K562 (cell line): Measurements from ENCODE around the gene TRPC3. TPM values are rescaled to one million over a fixed set of nuclear protein-coding genes. Genes with fewer than 3 reads are reported as not detected.

Source experiments
- ATAC-seq: fragments of 200-7000 bp; cut with Tn5 transposase; 3 replicates; pipeline ENCODE4 v1.9.1; 2020; ENCODE audit warnings: moderate library complexity
- BruUV-seq: library from RNA; stranded (reverse); fragments of 400-500 nt; replicated peaks from 2 replicates; lab custom pipeline; 2021; lab: Mats Ljungman, UMichigan
- CTCF ChIA-PET: fragments of 300-600 bp; formaldehyde crosslinking; extraction: SDS; loops from one replicate; lab custom pipeline; 2021; ENCODE audit warnings: low intra/inter-chr PET ratio; lab: Yijun Ruan, JAX
- POLR2A ChIA-PET: fragments of 300-600, 350-650 bp; sonication (Branson Sonifier 250); formaldehyde crosslinking; extraction: SDS; loops from one replicate; lab custom pipeline; 2021; ENCODE audit warnings: antibody characterized with exemption, inconsistent platforms; lab: Yijun Ruan, JAX
- DNase-seq, 4 experiments: peaks; one replicate each; pipeline versions ENCODE4 v3.0.0 to v3.0.0-alpha.2; 2011 to 2018; ENCODE audit warnings: low spot score in 3 of 4, mixed read lengths in 3 of 4; ENCODE audit errors: extremely low read depth in 1 of 4
- FAIRE-seq: peaks from 2 replicates; lab custom pipeline; 2011; peaks lifted over from hg19 to GRCh38; lab: Jason Lieb, UNC
- H2AFZ ChIP-seq: 2 replicates; pipeline ENCODE4 v1.6.0; 2011; ENCODE audit warnings: low read depth, low read length, control low read depth, inconsistent platforms
- H3K27ac ChIP-seq: fragments of 200-600 bp; 3 replicates; pipeline ENCODE4 v1.8.0; 2011; ENCODE audit warnings: low read depth, mild to moderate bottlenecking, control low read depth, inconsistent platforms, low read length, moderate library complexity, mixed read lengths; ENCODE audit errors: extremely low read depth
- H3K27me3 ChIP-seq, 2 experiments: fragments of 300-600 bp in 1 of 2; 2 replicates in 1 of 2; 3 replicates in 1 of 2; pipeline versions ENCODE4 v1.6.0 to v1.8.0; 2011; ENCODE audit warnings: inconsistent platforms in 2 of 2, low read length in 2 of 2, mild to moderate bottlenecking in 1 of 2, mixed read lengths in 1 of 2, moderate library complexity in 1 of 2; ENCODE audit not compliant: control insufficient read depth in 2 of 2, insufficient read depth in 2 of 2
- H3K36me3 ChIP-seq: fragments of 300-600 bp; 3 replicates; pipeline ENCODE4 v1.8.0; 2011; ENCODE audit warnings: mild to moderate bottlenecking, low read length, inconsistent platforms; ENCODE audit not compliant: control insufficient read depth, insufficient read depth
- H3K4me1 ChIP-seq, 2 experiments: fragments of 200-600 bp in 1 of 2; replicated peaks in 1 of 2; 2 replicates in 1 of 2; 3 replicates in 1 of 2; pipeline versions ENCODE4 v1.5.1 to v1.8.0; 2011; ENCODE audit warnings: inconsistent platforms in 2 of 2, low read length in 2 of 2, mild to moderate bottlenecking in 1 of 2, mixed read lengths in 1 of 2, moderate library complexity in 1 of 2; ENCODE audit not compliant: control insufficient read depth in 2 of 2, insufficient read depth in 2 of 2
- H3K4me2 ChIP-seq: 2 replicates; pipeline ENCODE4 v1.6.1; 2011; ENCODE audit warnings: low read length, control low read depth, inconsistent platforms, mixed read lengths; ENCODE audit not compliant: insufficient read depth
- H3K4me3 ChIP-seq: fragments of 200-600 bp; sonication (generic), shearing (Covaris generic); 2 replicates; pipeline ENCODE4 v1.5.1; 2016; ENCODE audit warnings: control low read depth, inconsistent platforms
- H3K79me2 ChIP-seq: fragments of 200-600 bp; 3 replicates; pipeline ENCODE4 v1.8.0; 2011; ENCODE audit warnings: low read length, inconsistent platforms; ENCODE audit not compliant: control insufficient read depth, insufficient read depth
- H3K9ac ChIP-seq, 2 experiments: 2 replicates each; pipeline versions ENCODE4 v1.6.0 to v1.6.1; 2011; ENCODE audit warnings: low read depth in 2 of 2, low read length in 2 of 2, control low read depth in 1 of 2, inconsistent platforms in 1 of 2, mild to moderate bottlenecking in 1 of 2, mixed read lengths in 1 of 2; ENCODE audit not compliant: insufficient read depth in 1 of 2
- H3K9me1 ChIP-seq: one replicate; pipeline ENCODE4 v1.6.0; 2011; ENCODE audit warnings: inconsistent platforms, mild to moderate bottlenecking, low read length, moderate library complexity; ENCODE audit not compliant: control insufficient read depth, insufficient read depth
- H3K9me3 ChIP-seq: replicated peaks from 2 replicates; pipeline ENCODE4 v1.5.1; 2011; ENCODE audit warnings: low read depth, low read length, inconsistent platforms; ENCODE audit not compliant: control insufficient read depth, insufficient read depth
- H4K20me1 ChIP-seq: replicated peaks from 2 replicates; pipeline ENCODE4 v1.6.1; 2011; ENCODE audit warnings: low read length, inconsistent platforms, mixed read lengths; ENCODE audit not compliant: control insufficient read depth, insufficient read depth
- CEBPB ChIP-seq: fragments of 450-650 bp; IDR thresholded peaks from 2 replicates; pipeline ENCODE4 v1.6.1; 2016; ENCODE audit warnings: missing genetic modification characterization, missing compliant biosample characterization
- CHD2 ChIP-seq: IDR thresholded peaks from 2 replicates; pipeline ENCODE4 v1.6.1; 2011; ENCODE audit warnings: low read depth, low read length
- SRSF1 ChIP-seq: fragments of 200-400 bp; formaldehyde crosslinking; IDR thresholded peaks from 2 replicates; pipeline ENCODE4 v1.6.1; 2017; ENCODE audit warnings: mild to moderate bottlenecking, low read depth, low read length, moderate library complexity
- ZBTB7A ChIP-seq: IDR thresholded peaks from 2 replicates; pipeline ENCODE4 v1.6.1; 2011; ENCODE audit warnings: low read depth, mild to moderate bottlenecking, low read length, moderate library complexity, borderline replicate concordance; ENCODE audit not compliant: control insufficient read depth
- WGBS: fragments of 100-300 bp; shearing (Covaris generic); methylation state at CpG from one replicate; pipeline ENCODE4 v1.1.6; 2016; ENCODE audit warnings: low coverage, mixed read lengths; ENCODE audit not compliant: insufficient coverage; ENCODE audit errors: missing lambda C conversion rate; 5-methylcytosine and 5-hydroxymethylcytosine counted together
- in situ Hi-C: fragments of 300-500 bp; cut with MboI; formaldehyde crosslinking; loops from 4 replicates; pipeline ENCODE4 v1.15.0; 2018; ENCODE audit warnings: inconsistent platforms, mixed read lengths
- intact Hi-C: fragments of 100-400 bp; cut with micrococcal nuclease; formaldehyde crosslinking; loops from 2 replicates; pipeline ENCODE4 v1.14.2; 2022
- polyA plus RNA-seq, 8 experiments: library from polyadenylated mRNA; depleted of rRNA in 4 of 8; stranded (reverse) in 5 of 8; unstranded in 3 of 8; fragments of >200 nt; fragmentation: Nextera tagmentation in 2 of 8; fragmentation: Illumina TruSeq in 1 of 8; extraction: Ambion mirVana in 2 of 8; extraction: Trizol in 1 of 8; gene quantifications; 2 replicates each; pipeline versions ENCODE4 v1.2.1 to v1.2.3, GENCODE V29; 2011 to 2014; ENCODE audit warnings: inconsistent platforms in 1 of 8, missing spikeins in 1 of 8
- total RNA-seq, 7 experiments: library from RNA; depleted of rRNA in 6 of 7; stranded (reverse); fragments of >200 nt in 6 of 7; fragmentation: Illumina TruSeq in 2 of 7; extraction: Trizol in 2 of 7; gene quantifications; 2 replicates each; pipeline versions ENCODE4 v1.2.1 to v1.2.3, GENCODE V29; 2011 to 2021; ENCODE audit warnings: low replicate concordance in 1 of 7
- TF ChIP-seq, protein P1 (sequence below), 3 experiments: IDR thresholded peaks in 2 of 3; conservative IDR thresholded peaks in 1 of 3; 2 replicates each; pipeline ENCODE4 v1.5.1; 2011 to 2012; ENCODE audit warnings: low read length in 3 of 3, mild to moderate bottlenecking in 3 of 3, control low read depth in 2 of 3, improper control_type of control experiment in 1 of 3, inconsistent platforms in 1 of 3, low read depth in 1 of 3, mixed read lengths in 1 of 3, moderate library complexity in 1 of 3; ENCODE audit not compliant: insufficient read depth in 2 of 3
- TF ChIP-seq, protein P2 (sequence below), 2 experiments: fragments of 250-450 bp in 1 of 2; fragments of 450-650 bp in 1 of 2; sonication (Bioruptor Pico) in 1 of 2; IDR thresholded peaks; 2 replicates each; pipeline versions ENCODE4 v1.6.1 to v1.8.0; 2016 to 2021; ENCODE audit warnings: mild to moderate bottlenecking in 2 of 2, moderate library complexity in 2 of 2, missing compliant biosample characterization in 1 of 2, missing genetic modification characterization in 1 of 2

TRPC3 gene
- total and polyA plus RNA-seq, 9 of the 15 experiments (the other 6 are each of a cell fraction or from before 2014, with no cell fraction given) = 0.01 to 0.27 (median 0.11) TPM

DNA sequence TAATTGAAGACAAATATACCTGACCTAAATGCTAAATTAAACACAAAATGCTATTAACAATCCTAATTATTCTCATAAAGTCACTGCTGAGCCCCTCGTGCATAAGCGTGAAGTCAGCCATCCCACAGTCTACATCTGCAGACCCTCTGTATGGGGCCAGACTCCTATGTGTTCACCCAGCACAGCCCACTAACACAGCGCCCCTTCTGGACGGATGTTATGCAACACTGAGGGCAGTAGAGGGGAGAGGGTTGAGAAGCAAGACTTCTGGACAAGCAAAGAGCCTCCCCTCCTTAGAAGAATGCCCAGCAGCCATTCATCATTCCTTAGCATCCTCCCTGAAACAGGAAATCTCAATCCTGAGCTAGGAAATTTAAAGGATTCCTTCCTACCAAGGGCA lies 7.9 kb downstream of the TRPC3 start:
- FAIRE-seq = peak; percentile 60
- BruUV-seq = no TSS peak
- H3K27me3 ChIP-seq = peaks cover 6 to 8% of the 10 kb centered on the region in 2 experiments; a peak in 2 of 5 replicates
- in situ Hi-C loops (no loop called here), intact Hi-C loops (no loop called here)
- no peaks in the 10 kb centered on the region for H3K9me3 ChIP-seq
- H3K27ac ChIP-seq = no peak overlapping the region
- POLR2A ChIA-PET = no interaction called here
- TF ChIP-seq ZBTB7A = 0 out of 2 replicates have a peak, but pooled peaks have one; percentile 30
- TF ChIP-seq, protein P1, sequence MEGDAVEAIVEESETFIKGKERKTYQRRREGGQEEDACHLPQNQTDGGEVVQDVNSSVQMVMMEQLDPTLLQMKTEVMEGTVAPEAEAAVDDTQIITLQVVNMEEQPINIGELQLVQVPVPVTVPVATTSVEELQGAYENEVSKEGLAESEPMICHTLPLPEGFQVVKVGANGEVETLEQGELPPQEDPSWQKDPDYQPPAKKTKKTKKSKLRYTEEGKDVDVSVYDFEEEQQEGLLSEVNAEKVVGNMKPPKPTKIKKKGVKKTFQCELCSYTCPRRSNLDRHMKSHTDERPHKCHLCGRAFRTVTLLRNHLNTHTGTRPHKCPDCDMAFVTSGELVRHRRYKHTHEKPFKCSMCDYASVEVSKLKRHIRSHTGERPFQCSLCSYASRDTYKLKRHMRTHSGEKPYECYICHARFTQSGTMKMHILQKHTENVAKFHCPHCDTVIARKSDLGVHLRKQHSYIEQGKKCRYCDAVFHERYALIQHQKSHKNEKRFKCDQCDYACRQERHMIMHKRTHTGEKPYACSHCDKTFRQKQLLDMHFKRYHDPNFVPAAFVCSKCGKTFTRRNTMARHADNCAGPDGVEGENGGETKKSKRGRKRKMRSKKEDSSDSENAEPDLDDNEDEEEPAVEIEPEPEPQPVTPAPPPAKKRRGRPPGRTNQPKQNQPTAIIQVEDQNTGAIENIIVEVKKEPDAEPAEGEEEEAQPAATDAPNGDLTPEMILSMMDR (IDR thresholded peaks at IDR 0.05 in 2 of 3, conservative IDR thresholded peaks at IDR 0.05 in 1 of 3; ENCODE audit: insufficient read depth in 2 of 3, low read depth in 1 of 3, low read length in 3 of 3) = peak; percentile 51 to 74 (median 62)
- no peak for TF ChIP-seq CHD2
- TF ChIP-seq, protein P2, sequence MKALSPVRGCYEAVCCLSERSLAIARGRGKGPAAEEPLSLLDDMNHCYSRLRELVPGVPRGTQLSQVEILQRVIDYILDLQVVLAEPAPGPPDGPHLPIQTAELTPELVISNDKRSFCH (CRISPR knock-in tag; IDR thresholded peaks at IDR 0.05) = no peak
- TF ChIP-seq, protein P2 (tag; IDR thresholded peaks at IDR 0.05) = no peak
- peak; percentile 30; the same call in 1 of the 2 replicates for TF ChIP-seq CEBPB (tag)
- no peak for TF ChIP-seq SRSF1
- TF ChIP-seq, all 486 proteins: peak for 3
- H4K20me1 ChIP-seq = no peaks in the 10 kb centered on the region
- H3K36me3 ChIP-seq = no peaks in the 10 kb centered on the region
- H3K9ac ChIP-seq = no peak overlapping the region
- H3K4me1 ChIP-seq = no peaks in the 10 kb centered on the region
- H3K4me3 ChIP-seq = no peak overlapping the region
- no peaks in the 10 kb centered on the region for H3K79me2 ChIP-seq
- H3K4me2 ChIP-seq = no peak overlapping the region
- no peaks in the 10 kb centered on the region for H3K9me1 ChIP-seq
- CTCF ChIA-PET = no interaction called here
- WGBS = 3% methylated on average over 4 of the region's 4 CpGs
- DNase-seq = peak; percentile 44 to 45 (median 44)
- peak; percentile 90 for ATAC-seq
- H2AFZ ChIP-seq = no peak overlapping the region
